Smooth muscle cell (in vitro differentiated cells): ENCODE measurements around the gene ZSCAN2. TPM values are rescaled to one million over a fixed set of nuclear protein-coding genes. Genes with fewer than 3 reads are reported as not detected.

ENCODE experiments used
- DNase-seq: peaks from one replicate; lab custom pipeline; 2025; ENCODE audit not compliant: unreplicated experiment; lab: John Stamatoyannopoulos, UW
- H2AFZ ChIP-seq: fragments of 200-600 bp; sonication (generic); 2 replicates; pipeline ENCODE4 v1.6.0; 2016; ENCODE audit warnings: antibody characterized with exemption, low read depth, mild to moderate bottlenecking
- H3F3A ChIP-seq: fragments of 200-600 bp; sonication (generic); 2 replicates; pipeline ENCODE4 v1.6.0; 2017; ENCODE audit warnings: antibody characterized with exemption, low read depth
- H3K27ac ChIP-seq: fragments of 200-600 bp; sonication (generic); 2 replicates; pipeline ENCODE4 v1.5.1; 2016; ENCODE audit warnings: low read depth, mild to moderate bottlenecking
- H3K27me3 ChIP-seq: fragments of 200-600 bp; sonication (generic); 2 replicates; pipeline ENCODE4 v1.6.1; 2016; ENCODE audit warnings: low read depth, mild to moderate bottlenecking
- H3K36me3 ChIP-seq: fragments of 200-600 bp; sonication (generic); 2 replicates; pipeline ENCODE4 v1.5.1; 2016; ENCODE audit warnings: low read depth
- H3K4me1 ChIP-seq: fragments of 200-600 bp; sonication (generic); 2 replicates; pipeline ENCODE4 v1.5.1; 2016; ENCODE audit warnings: low read depth
- H3K4me2 ChIP-seq: fragments of 200-600 bp; sonication (generic); 2 replicates; pipeline ENCODE4 v1.6.0; 2016; ENCODE audit warnings: mild to moderate bottlenecking
- H3K4me3 ChIP-seq: fragments of 200-600 bp; sonication (generic); 2 replicates; pipeline ENCODE4 v1.5.1; 2016; ENCODE audit warnings: mild to moderate bottlenecking
- H3K79me2 ChIP-seq: fragments of 200-600 bp; sonication (generic); 2 replicates; pipeline ENCODE4 v1.6.0; 2016; ENCODE audit warnings: low read depth, mild to moderate bottlenecking
- H3K9ac ChIP-seq: fragments of 200-600 bp; sonication (generic); 2 replicates; pipeline ENCODE4 v1.6.0; 2016; ENCODE audit warnings: low read depth
- H3K9me3 ChIP-seq: fragments of 200-600 bp; sonication (generic); replicated peaks from 2 replicates; pipeline ENCODE4 v1.5.1; 2016; ENCODE audit warnings: low read depth
- H4K20me1 ChIP-seq: fragments of 200-600 bp; sonication (generic); 2 replicates; pipeline ENCODE4 v1.6.0; 2016; ENCODE audit warnings: low read depth
- WGBS: methylation state at CpG from one replicate; pipeline ENCODE4 v1.1.7; 2016; ENCODE audit warnings: low lambda C conversion rate; 5-methylcytosine and 5-hydroxymethylcytosine counted together
- polyA plus RNA-seq: library from polyadenylated mRNA; unstranded; fragments of >200 nt; fragmentation: Nextera tagmentation; extraction: Ambion mirVana; gene quantifications from 2 replicates; pipeline ENCODE4 v1.2.1, GENCODE V29; 2016
- total RNA-seq: library from RNA; depleted of rRNA; stranded (reverse); fragments of >200 nt; gene quantifications from 2 replicates; pipeline ENCODE4 v1.2.3, GENCODE V29; 2014
- TF ChIP-seq, protein P1 (sequence below): fragments of 200-600 bp; sonication (generic); IDR thresholded peaks from 2 replicates; pipeline ENCODE4 v1.5.1; 2017; ENCODE audit warnings: borderline replicate concordance, mild to moderate bottlenecking, antibody characterized with exemption; ENCODE audit not compliant: insufficient read depth, poor library complexity, severe bottlenecking

ZSCAN2 gene
- total and polyA plus RNA-seq, 2 experiments from 2014 or later: 6.9 to 15.4 TPM

DNA sequence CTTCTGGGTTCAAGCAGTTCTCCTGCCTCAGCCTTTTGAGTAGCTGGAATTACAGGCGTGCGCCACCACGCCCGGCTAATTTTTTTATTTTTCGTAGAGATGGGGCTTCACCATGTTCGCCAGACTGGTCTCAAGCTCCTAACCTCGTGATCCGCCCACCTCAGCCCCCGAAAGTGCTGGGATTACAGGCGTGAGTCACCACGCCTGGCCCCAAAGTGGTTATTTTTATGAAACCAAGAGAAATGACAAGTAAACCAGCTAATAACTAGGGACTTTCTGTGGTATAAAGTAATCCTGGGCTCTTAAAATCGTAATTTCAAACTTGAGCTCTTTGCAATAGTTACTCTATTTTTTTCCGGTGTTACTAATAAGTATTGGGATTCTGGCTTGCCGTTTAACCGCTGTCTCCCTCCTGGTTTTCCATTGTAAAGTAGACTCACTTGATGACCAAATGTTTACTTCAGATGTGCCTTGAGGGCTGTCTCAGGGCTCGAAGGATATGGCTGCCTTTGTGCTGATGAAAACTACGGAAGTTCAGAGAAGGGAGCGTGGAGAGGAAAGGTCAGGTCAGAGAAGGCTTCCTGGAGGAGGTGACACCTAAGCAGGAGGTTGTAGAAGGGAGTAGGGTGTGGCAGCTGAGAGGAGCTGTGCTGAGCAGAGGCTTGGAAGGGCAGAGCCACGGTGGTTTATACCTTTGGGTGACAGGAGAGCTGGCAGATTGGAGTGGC lies 4.2 kb downstream of the ZSCAN2 start:
- no peak for DNase-seq
- Histone ChIP-seq H3F3A (no peaks in the 10 kb centered on the region), H3K4me2 (peak overlapping the region; percentile 64), H3K79me2 (peaks cover 25% of the 10 kb centered on the region), H3K27me3 (no peaks in the 10 kb centered on the region), H3K27ac (peak overlapping the region; percentile 71), H3K9ac (peak overlapping the region; percentile 47), H3K36me3 (no peaks in the 10 kb centered on the region), H4K20me1 (peaks cover 78% of the 10 kb centered on the region), H3K9me3 (no peaks in the 10 kb centered on the region), H2AFZ (no peak overlapping the region), H3K4me1 (peaks cover 6% of the 10 kb centered on the region), H3K4me3 (no peak overlapping the region)
- WGBS: 34% methylated on average over 19 of the region's 19 CpGs
- TF ChIP-seq, protein P1, sequence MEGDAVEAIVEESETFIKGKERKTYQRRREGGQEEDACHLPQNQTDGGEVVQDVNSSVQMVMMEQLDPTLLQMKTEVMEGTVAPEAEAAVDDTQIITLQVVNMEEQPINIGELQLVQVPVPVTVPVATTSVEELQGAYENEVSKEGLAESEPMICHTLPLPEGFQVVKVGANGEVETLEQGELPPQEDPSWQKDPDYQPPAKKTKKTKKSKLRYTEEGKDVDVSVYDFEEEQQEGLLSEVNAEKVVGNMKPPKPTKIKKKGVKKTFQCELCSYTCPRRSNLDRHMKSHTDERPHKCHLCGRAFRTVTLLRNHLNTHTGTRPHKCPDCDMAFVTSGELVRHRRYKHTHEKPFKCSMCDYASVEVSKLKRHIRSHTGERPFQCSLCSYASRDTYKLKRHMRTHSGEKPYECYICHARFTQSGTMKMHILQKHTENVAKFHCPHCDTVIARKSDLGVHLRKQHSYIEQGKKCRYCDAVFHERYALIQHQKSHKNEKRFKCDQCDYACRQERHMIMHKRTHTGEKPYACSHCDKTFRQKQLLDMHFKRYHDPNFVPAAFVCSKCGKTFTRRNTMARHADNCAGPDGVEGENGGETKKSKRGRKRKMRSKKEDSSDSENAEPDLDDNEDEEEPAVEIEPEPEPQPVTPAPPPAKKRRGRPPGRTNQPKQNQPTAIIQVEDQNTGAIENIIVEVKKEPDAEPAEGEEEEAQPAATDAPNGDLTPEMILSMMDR: no peak

DNA sequence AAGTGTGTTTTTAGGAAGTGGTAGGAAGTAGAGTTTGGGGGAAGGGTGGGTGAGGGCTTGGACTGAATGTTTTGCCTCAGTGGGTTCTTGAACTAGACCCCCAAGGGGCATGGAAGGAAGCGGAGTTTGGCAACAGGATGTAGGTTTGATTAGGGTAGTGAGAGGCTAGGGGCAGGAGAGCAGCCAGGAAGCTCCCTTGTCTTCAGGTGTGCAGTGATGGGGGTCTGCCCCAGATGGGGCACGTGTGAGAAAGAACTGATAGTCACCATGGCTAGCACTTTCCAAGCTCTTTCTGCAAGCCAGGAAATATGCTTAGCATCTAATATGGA lies 4.7 kb downstream of the ZSCAN2 start:
- 76% methylated on average over 2 of the region's 2 CpGs for WGBS
- TF ChIP-seq, protein P1: no peak
- no peak overlapping the region for H3K4me3 ChIP-seq
- peaks cover 30% of the 10 kb centered on the region for H3K79me2 ChIP-seq
- H3K36me3 ChIP-seq: no peaks in the 10 kb centered on the region
- no peaks in the 10 kb centered on the region for H3F3A ChIP-seq
- H4K20me1 ChIP-seq: peaks cover 83% of the 10 kb centered on the region
- peak overlapping the region; percentile 47 for H3K9ac ChIP-seq
- no peak overlapping the region for H2AFZ ChIP-seq
- DNase-seq: no peak
- H3K27me3 ChIP-seq: no peaks in the 10 kb centered on the region
- H3K4me1 ChIP-seq: peaks cover 6% of the 10 kb centered on the region
- no peaks in the 10 kb centered on the region for H3K9me3 ChIP-seq
- H3K27ac ChIP-seq: peak overlapping the region; percentile 71
- peak overlapping the region; percentile 64 for H3K4me2 ChIP-seq

DNA sequence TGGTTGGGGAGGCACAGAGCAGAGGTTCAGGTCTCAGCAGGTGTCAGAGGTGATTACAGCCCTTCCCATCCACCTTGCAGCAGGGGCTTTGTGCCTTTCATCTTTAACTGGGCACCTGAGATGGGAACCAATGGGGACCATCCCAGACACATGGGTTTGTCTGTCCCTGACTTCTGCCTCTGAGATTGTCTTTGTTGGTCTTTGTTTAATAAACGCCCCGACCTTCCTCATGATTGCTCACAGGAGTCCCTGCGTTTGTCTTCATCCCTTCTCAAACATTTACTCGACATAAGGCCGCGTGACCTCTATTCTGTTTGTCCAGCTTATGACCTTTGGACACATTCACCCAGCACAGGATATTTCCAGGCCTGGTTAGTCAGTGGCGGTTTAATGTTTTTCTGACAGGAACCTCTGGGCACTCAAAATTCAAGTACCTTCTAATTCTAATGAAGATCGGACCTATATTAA lies 5.9 kb downstream of the ZSCAN2 start:
- Histone ChIP-seq H3K4me2 (no peak overlapping the region), H3K36me3 (no peaks in the 10 kb centered on the region), H3K9ac (no peak overlapping the region), H3K4me1 (peaks cover 1% of the 10 kb centered on the region), H4K20me1 (peaks cover 94% of the 10 kb centered on the region), H3K79me2 (peaks cover 35% of the 10 kb centered on the region), H3K27me3 (no peaks in the 10 kb centered on the region), H3K4me3 (no peak overlapping the region), H2AFZ (no peak overlapping the region), H3F3A (no peaks in the 10 kb centered on the region), H3K27ac (no peak overlapping the region), H3K9me3 (no peaks in the 10 kb centered on the region)
- DNase-seq: no peak
- TF ChIP-seq, protein P1: no peak
- WGBS: 94% methylated on average over 8 of the region's 8 CpGs
